MM.1S (cell line): ENCODE data around the gene GPATCH4.

Source experiments
- EZH2phosphoT487 ChIP-seq: fragments of 300-600 bp; sonication (generic); IDR thresholded peaks from 2 replicates; pipeline ENCODE4 v1.6.1; 2018; ENCODE audit warnings: antibody characterized with exemption, low read length
- TF ChIP-seq, protein P1 (sequence below): fragments of 300-600 bp; sonication (generic); IDR thresholded peaks from 2 replicates; pipeline ENCODE4 v1.5.1; 2016; ENCODE audit warnings: antibody characterized with exemption, low read length, mixed read lengths

DNA sequence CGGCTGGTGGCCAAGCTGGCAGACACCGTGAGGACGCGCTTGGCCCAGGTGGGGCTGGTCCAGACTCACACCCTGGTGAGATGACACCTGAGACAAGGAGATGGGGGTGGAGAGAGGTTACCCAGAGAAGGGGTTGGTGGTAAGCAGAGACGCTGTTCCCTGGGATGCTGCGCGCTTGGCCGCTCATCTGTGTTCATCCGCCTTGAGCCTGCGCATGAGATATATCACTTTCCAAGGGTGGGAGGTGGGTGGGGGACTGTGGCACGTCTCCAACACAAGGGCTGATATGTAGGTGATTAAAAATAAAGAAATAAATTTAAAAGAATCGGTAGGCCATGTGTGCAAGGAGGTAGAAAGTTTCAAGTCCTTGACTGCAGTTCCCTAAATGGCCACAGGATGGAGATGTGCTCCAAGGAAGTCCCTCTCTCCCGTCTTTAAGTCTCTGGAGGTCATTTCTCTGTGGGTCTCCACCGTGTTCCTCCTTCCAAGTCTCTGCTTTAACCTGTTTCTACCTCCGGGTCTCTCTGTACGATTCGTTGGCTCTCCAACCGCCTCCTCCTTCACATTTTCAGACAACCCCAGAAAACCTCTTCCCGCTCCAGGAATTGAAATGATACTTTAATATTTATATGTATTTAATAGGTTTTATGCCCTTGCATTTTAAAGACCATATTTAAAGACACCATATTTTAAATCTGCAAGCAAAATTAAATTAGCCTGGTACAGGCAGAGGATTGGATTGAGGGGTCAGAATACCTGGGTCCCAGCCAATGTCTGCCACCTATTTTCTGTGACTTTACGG is 17.3 kb downstream of the GPATCH4 start:
- TF ChIP-seq, protein P1, sequence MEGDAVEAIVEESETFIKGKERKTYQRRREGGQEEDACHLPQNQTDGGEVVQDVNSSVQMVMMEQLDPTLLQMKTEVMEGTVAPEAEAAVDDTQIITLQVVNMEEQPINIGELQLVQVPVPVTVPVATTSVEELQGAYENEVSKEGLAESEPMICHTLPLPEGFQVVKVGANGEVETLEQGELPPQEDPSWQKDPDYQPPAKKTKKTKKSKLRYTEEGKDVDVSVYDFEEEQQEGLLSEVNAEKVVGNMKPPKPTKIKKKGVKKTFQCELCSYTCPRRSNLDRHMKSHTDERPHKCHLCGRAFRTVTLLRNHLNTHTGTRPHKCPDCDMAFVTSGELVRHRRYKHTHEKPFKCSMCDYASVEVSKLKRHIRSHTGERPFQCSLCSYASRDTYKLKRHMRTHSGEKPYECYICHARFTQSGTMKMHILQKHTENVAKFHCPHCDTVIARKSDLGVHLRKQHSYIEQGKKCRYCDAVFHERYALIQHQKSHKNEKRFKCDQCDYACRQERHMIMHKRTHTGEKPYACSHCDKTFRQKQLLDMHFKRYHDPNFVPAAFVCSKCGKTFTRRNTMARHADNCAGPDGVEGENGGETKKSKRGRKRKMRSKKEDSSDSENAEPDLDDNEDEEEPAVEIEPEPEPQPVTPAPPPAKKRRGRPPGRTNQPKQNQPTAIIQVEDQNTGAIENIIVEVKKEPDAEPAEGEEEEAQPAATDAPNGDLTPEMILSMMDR, result peak; percentile 96
- no peak for TF ChIP-seq EZH2phosphoT487
